Cardiac muscle cell (in vitro differentiated cells and primary cell): ENCODE measurements around the gene PLA2G4F. TPM values are rescaled to one million over a fixed set of nuclear protein-coding genes. Genes with fewer than 3 reads are reported as not detected.

Source experiments
- DNase-seq, 2 donors: peaks; one replicate each; pipeline versions ENCODE4 v3.0.0 to v3.0.0-alpha.2; 2010 to 2017; ENCODE audit warnings: low read depth in 1 of 2, low spot score in 1 of 2
- H3K27ac ChIP-seq: fragments of 200-600 bp; sonication (generic); 2 replicates; pipeline ENCODE4 v1.5.1; 2016
- H3K27me3 ChIP-seq: fragments of 200-600 bp; sonication (generic); 2 replicates; pipeline ENCODE4 v1.6.0; 2016; ENCODE audit warnings: control low read depth
- H3K36me3 ChIP-seq: fragments of 200-600 bp; sonication (generic); 2 replicates; pipeline ENCODE4 v1.5.1; 2016; ENCODE audit warnings: control low read depth
- H3K4me1 ChIP-seq: fragments of 200-600 bp; sonication (generic); 2 replicates; pipeline ENCODE4 v1.8.1; 2017; ENCODE audit warnings: low read depth, mild to moderate bottlenecking, mixed run types
- H3K4me3 ChIP-seq: fragments of 200-600 bp; sonication (generic); 2 replicates; pipeline ENCODE4 v1.5.1; 2016; ENCODE audit warnings: mild to moderate bottlenecking
- H3K9me3 ChIP-seq: fragments of 200-600 bp; sonication (generic); 2 replicates; pipeline ENCODE4 v1.5.1; 2017; ENCODE audit warnings: low read depth, mild to moderate bottlenecking, control low read depth
- CTCF ChIP-seq: IDR thresholded peaks from 2 replicates; pipeline ENCODE4 v1.5.1; 2012; ENCODE audit warnings: low read depth, mild to moderate bottlenecking, low read length
- polyA plus RNA-seq: library from polyadenylated mRNA; unstranded; fragments of >200 nt; fragmentation: Nextera tagmentation; extraction: Ambion mirVana; gene quantifications from 2 replicates; pipeline ENCODE4 v1.2.1, GENCODE V29; 2016
- total RNA-seq: library from RNA; depleted of rRNA; stranded (reverse); fragments of >200 nt; gene quantifications from 2 replicates; pipeline ENCODE4 v1.2.3, GENCODE V29; 2016

Gene PLA2G4F
- total and polyA plus RNA-seq, 2 experiments from 2014 or later = 1.2 to 2.9 TPM

- Histone ChIP-seq H3K36me3 (no peaks in the 10 kb centered on the region), H3K27ac (no peak overlapping the region), H3K27me3 (no peaks in the 10 kb centered on the region), H3K9me3 (no peaks in the 10 kb centered on the region), H3K4me1 (peaks cover 19% of the 10 kb centered on the region), H3K4me3 (no peak overlapping the region)
- no peak for DNase-seq
- no peak for TF ChIP-seq CTCF
These were observed 9.6 kb downstream of the PLA2G4F start for GRCh38 chr15:42146551-42147430.

- TF ChIP-seq CTCF = no peak
These were observed 10.6 kb downstream of the PLA2G4F start for GRCh38 chr15:42145546-42146455.

GRCh38 chr15:42144841-42145375 is 11.5 kb downstream of the PLA2G4F start:
- Histone ChIP-seq H3K36me3 (no peaks in the 10 kb centered on the region), H3K9me3 (no peaks in the 10 kb centered on the region), H3K4me3 (no peak overlapping the region), H3K27ac (no peak overlapping the region), H3K4me1 (peaks cover 14% of the 10 kb centered on the region), H3K27me3 (no peaks in the 10 kb centered on the region)
- no peak for TF ChIP-seq CTCF
- DNase-seq = no peak

More at GRCh38 chr15:42145546-42146455, 10.6 kb downstream of the PLA2G4F start:
- H3K4me3 ChIP-seq = no peak overlapping the region
- DNase-seq = no peak
- no peaks in the 10 kb centered on the region for H3K27me3 ChIP-seq
- no peaks in the 10 kb centered on the region for H3K9me3 ChIP-seq
- no peak overlapping the region for H3K27ac ChIP-seq
- H3K36me3 ChIP-seq = no peaks in the 10 kb centered on the region
- H3K4me1 ChIP-seq = peaks cover 14% of the 10 kb centered on the region

- no peaks in the 10 kb centered on the region for H3K36me3 ChIP-seq
- no peaks in the 10 kb centered on the region for H3K27me3 ChIP-seq
- H3K9me3 ChIP-seq = no peaks in the 10 kb centered on the region
- no peak overlapping the region for H3K27ac ChIP-seq
- H3K4me3 ChIP-seq = no peak overlapping the region
- no peak for TF ChIP-seq CTCF
- DNase-seq = no peak
- peaks cover 7% of the 10 kb centered on the region for H3K4me1 ChIP-seq
These were observed 12.4 kb downstream of the PLA2G4F start for GRCh38 chr15:42143866-42144625.

GRCh38 chr15:42143356-42143755 is 13.1 kb downstream of the PLA2G4F start:
- no peak for DNase-seq

More at GRCh38 chr15:42143356-42143755, 13.1 kb downstream of the PLA2G4F start:
- Histone ChIP-seq H3K9me3 (no peaks in the 10 kb centered on the region), H3K4me1 (peaks cover 2% of the 10 kb centered on the region), H3K27ac (no peak overlapping the region), H3K4me3 (no peak overlapping the region), H3K27me3 (no peaks in the 10 kb centered on the region), H3K36me3 (no peaks in the 10 kb centered on the region)
- no peak for TF ChIP-seq CTCF
